CD8-positive, alpha-beta memory T cell (primary cell): Measurements from ENCODE around the gene BIN1. TPM values are rescaled to one million over a fixed set of nuclear protein-coding genes. Genes with fewer than 3 reads are reported as not detected.

Source experiments
- CTCF ChIA-PET: fragments of 350-600 bp; sonication (Branson Sonifier 250); formaldehyde crosslinking; loops from one replicate; lab custom pipeline; 2021; ENCODE audit warnings: antibody characterized with exemption; lab: Charles Lee
- POLR2A ChIA-PET: fragments of 350-600 bp; sonication (Branson Sonifier 250); formaldehyde crosslinking; loops from one replicate; lab custom pipeline; 2021; ENCODE audit warnings: antibody characterized with exemption; lab: Charles Lee
- DNase-seq, 5 donors: peaks; one replicate each; pipeline versions ENCODE4 v3.0.0 to v3.0.0-alpha.2; 2020 to 2022; ENCODE audit warnings: mixed read lengths in 1 of 5
- H3K27ac ChIP-seq: one replicate; pipeline ENCODE4 v1.7.0; 2013; ENCODE audit warnings: low read depth, mild to moderate bottlenecking, low read length, moderate library complexity
- H3K27me3 ChIP-seq: 2 replicates; pipeline ENCODE4 v1.7.0; 2013; ENCODE audit warnings: low read length, mild to moderate bottlenecking; ENCODE audit not compliant: insufficient read depth, poor library complexity, severe bottlenecking
- H3K36me3 ChIP-seq: 2 replicates; pipeline ENCODE4 v1.7.0; 2013; ENCODE audit warnings: mild to moderate bottlenecking, low read length, moderate library complexity; ENCODE audit not compliant: insufficient read depth
- H3K4me1 ChIP-seq: 2 replicates; pipeline ENCODE4 v1.7.0; 2013; ENCODE audit warnings: mild to moderate bottlenecking, low read length, moderate library complexity; ENCODE audit not compliant: insufficient read depth
- H3K4me3 ChIP-seq: 2 replicates; pipeline ENCODE4 v1.7.0; 2013; ENCODE audit warnings: mild to moderate bottlenecking, low read length
- H3K9me3 ChIP-seq: 2 replicates; pipeline ENCODE4 v1.7.0; 2013; ENCODE audit warnings: mild to moderate bottlenecking, low read length
- H3K27ac Mint-ChIP-seq, 8 donors: one replicate each; pipeline ENCODE4 v1.8.0; 2020 to 2021; ENCODE audit warnings: mixed read lengths in 8 of 8, mild to moderate bottlenecking in 6 of 8, inconsistent platforms in 3 of 8, moderate library complexity in 3 of 8
- H3K27me3 Mint-ChIP-seq, 2 donors: one replicate each; pipeline ENCODE4 v1.8.0; 2020 to 2021; ENCODE audit warnings: mixed read lengths in 2 of 2, mild to moderate bottlenecking in 1 of 2, moderate library complexity in 1 of 2
- H3K36me3 Mint-ChIP-seq, 3 donors: one replicate each; pipeline ENCODE4 v1.8.0; 2020 to 2021; ENCODE audit warnings: mixed read lengths in 3 of 3, inconsistent platforms in 1 of 3, mild to moderate bottlenecking in 1 of 3
- H3K4me1 Mint-ChIP-seq, 3 donors: one replicate each; pipeline ENCODE4 v1.8.0; 2020 to 2021; ENCODE audit warnings: mixed read lengths in 3 of 3, inconsistent platforms in 1 of 3, mild to moderate bottlenecking in 1 of 3
- H3K4me3 Mint-ChIP-seq, 7 donors: one replicate each; pipeline ENCODE4 v1.8.0; 2020 to 2021; ENCODE audit warnings: mixed read lengths in 7 of 7, mild to moderate bottlenecking in 6 of 7, moderate library complexity in 4 of 7, inconsistent platforms in 2 of 7
- H3K9me3 Mint-ChIP-seq, 5 donors: one replicate each; pipeline ENCODE4 v1.8.0; 2020 to 2022; ENCODE audit warnings: mixed read lengths in 5 of 5, mild to moderate bottlenecking in 3 of 5, moderate library complexity in 2 of 5, inconsistent platforms in 1 of 5
- polyA plus RNA-seq: library from polyadenylated mRNA; unstranded; fragments of 300-500 nt; fragmentation: Illumina TruSeq; gene quantifications from one replicate; pipeline ENCODE4 v1.2.3, GENCODE V29; 2021
- total RNA-seq, 2 experiments: library from RNA; stranded (reverse); gene quantifications; one replicate each; pipeline ENCODE4 v1.2.3, GENCODE V29; 2021

Gene BIN1
- total and polyA plus RNA-seq, 3 experiments from 2014 or later, result 84.9 to 163 (median 87.3) TPM

DNA sequence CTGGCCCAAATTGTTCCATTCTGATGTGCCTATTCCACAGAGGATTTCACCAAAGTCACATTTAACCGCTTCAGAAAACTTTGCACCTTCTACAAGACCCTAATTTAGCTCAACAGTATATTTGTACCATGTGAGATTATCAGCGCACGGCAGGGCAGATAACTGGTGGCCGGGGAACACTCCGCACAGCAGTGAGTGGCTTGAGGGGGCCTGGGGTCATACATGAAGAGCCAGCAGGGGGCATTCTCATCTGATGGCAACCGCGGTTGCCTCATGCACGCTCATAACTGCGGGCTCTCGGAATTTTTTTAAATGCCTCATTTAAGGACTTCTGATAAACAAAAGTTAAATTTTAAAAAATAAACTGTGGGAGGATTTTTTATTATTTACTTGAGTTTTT is 84.1 kb downstream of the BIN1 start:
- H3K4me1 ChIP-seq, result peaks cover 7% of the 10 kb centered on the region
- H3K4me3 Mint-ChIP-seq, result no peak overlapping the region
- H3K36me3 Mint-ChIP-seq, result peaks cover 0 to 2% (median 0%) of the 10 kb centered on the region in 3 donors
- no peak for DNase-seq
- no peak overlapping the region for H3K27ac ChIP-seq
- H3K27me3 ChIP-seq, result peaks cover 3% of the 10 kb centered on the region
- no peaks in the 10 kb centered on the region for H3K9me3 ChIP-seq
- peaks cover 11 to 14% (median 13%) of the 10 kb centered on the region in 3 donors for H3K4me1 Mint-ChIP-seq
- H3K36me3 ChIP-seq, result no peaks in the 10 kb centered on the region
- peaks cover 1 to 6% of the 10 kb centered on the region in 2 donors for H3K27me3 Mint-ChIP-seq
- H3K27ac Mint-ChIP-seq, result no peak overlapping the region
- POLR2A ChIA-PET, result no interaction called here
- CTCF ChIA-PET, result no interaction called here
- no peak overlapping the region for H3K4me3 ChIP-seq
- H3K9me3 Mint-ChIP-seq, result peaks cover 2 to 11% (median 3%) of the 10 kb centered on the region in 5 donors

DNA sequence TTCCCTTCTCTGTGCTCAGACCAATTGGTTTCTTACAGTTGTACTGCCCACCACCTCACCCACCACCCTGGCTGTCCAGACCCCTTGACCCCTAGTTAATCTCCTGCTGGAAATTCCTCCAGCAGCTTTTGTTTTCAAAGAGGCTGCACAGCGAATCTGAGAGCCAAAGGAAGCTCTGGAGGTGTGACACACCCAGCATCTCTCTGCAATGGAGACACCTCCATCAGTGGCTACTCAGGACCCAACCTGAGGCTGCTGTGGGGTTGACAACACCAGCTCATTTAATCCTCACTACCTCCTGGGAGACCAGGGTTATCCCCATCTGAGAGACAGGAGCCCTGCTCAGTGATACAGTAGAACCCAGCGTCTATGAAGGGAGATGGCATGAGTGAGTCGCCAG is 86.4 kb downstream of the BIN1 start:
- Histone ChIP-seq H3K9me3 (no peaks in the 10 kb centered on the region), H3K4me1 (no peaks in the 10 kb centered on the region), H3K27me3 (peaks cover 3% of the 10 kb centered on the region), H3K4me3 (no peak overlapping the region), H3K27ac (no peak overlapping the region), H3K36me3 (no peaks in the 10 kb centered on the region)
- Mint-ChIP-seq H3K9me3 (peaks cover 2 to 11% (median 3%) of the 10 kb centered on the region in 5 donors), H3K27ac (no peak overlapping the region), H3K36me3 (peaks cover 0 to 2% (median 0%) of the 10 kb centered on the region in 3 donors), H3K4me3 (no peak overlapping the region), H3K27me3 (peaks cover 1 to 5% of the 10 kb centered on the region in 2 donors), H3K4me1 (peaks cover 6 to 7% (median 6%) of the 10 kb centered on the region in 3 donors)
- DNase-seq, result no peak
- POLR2A ChIA-PET, result no interaction called here
- CTCF ChIA-PET, result no interaction called here

DNA sequence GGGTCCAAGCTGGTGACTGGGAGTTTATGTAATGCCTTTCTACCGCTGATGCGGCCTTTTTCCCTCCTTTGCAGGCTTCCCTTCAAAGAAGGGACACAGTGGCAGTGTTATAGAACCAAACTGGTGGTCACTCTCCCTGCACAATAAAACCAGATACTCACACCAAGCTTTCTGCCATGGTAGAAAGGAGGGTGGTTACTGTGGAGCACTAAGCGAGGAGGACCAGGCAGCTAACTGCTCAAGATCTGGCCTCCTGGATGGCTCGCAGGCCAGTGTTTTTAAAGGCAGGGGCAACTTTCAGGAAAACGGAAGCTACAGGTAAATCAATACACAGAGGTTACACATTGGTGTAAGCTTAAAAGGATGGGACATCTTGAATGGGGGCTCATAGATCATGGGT is 89.4 kb downstream of the BIN1 start:
- Mint-ChIP-seq H3K9me3 (no peaks in the 10 kb centered on the region), H3K36me3 (no peaks in the 10 kb centered on the region), H3K4me1 (no peaks in the 10 kb centered on the region), H3K27me3 (peaks cover 14 to 26% of the 10 kb centered on the region in 2 donors), H3K4me3 (no peak overlapping the region), H3K27ac (no peak overlapping the region)
- DNase-seq, result no peak
- ChIA-PET POLR2A (no interaction called here), CTCF (no interaction called here)
- Histone ChIP-seq H3K4me1 (no peaks in the 10 kb centered on the region), H3K9me3 (no peaks in the 10 kb centered on the region), H3K36me3 (no peaks in the 10 kb centered on the region), H3K4me3 (no peak overlapping the region), H3K27me3 (peaks cover 3% of the 10 kb centered on the region), H3K27ac (no peak overlapping the region)

GRCh38 chr2:127016329-127016728 is 90.6 kb downstream of the BIN1 start:
- H3K27me3 ChIP-seq, result peaks cover 3% of the 10 kb centered on the region
- POLR2A ChIA-PET, result no interaction called here
- Mint-ChIP-seq H3K4me3 (no peak overlapping the region), H3K27me3 (peaks cover 14 to 34% of the 10 kb centered on the region in 2 donors), H3K36me3 (no peaks in the 10 kb centered on the region), H3K4me1 (no peaks in the 10 kb centered on the region), H3K9me3 (no peaks in the 10 kb centered on the region), H3K27ac (no peak overlapping the region)
- H3K27ac ChIP-seq, result no peak overlapping the region
- CTCF ChIA-PET, result no interaction called here
- DNase-seq, result no peak
- no peaks in the 10 kb centered on the region for H3K36me3 ChIP-seq
- no peaks in the 10 kb centered on the region for H3K4me1 ChIP-seq
- H3K4me3 ChIP-seq, result no peak overlapping the region
- no peaks in the 10 kb centered on the region for H3K9me3 ChIP-seq

GRCh38 chr2:127015106-127015910 is 91.6 kb downstream of the BIN1 start:
- H3K27me3 ChIP-seq, result peaks cover 3% of the 10 kb centered on the region
- no peak for DNase-seq
- Mint-ChIP-seq H3K4me1 (no peaks in the 10 kb centered on the region), H3K36me3 (no peaks in the 10 kb centered on the region), H3K4me3 (no peak overlapping the region), H3K27ac (no peak overlapping the region), H3K27me3 (peaks cover 14 to 41% of the 10 kb centered on the region in 2 donors), H3K9me3 (peaks cover 0 to 2% (median under 1%) of the 10 kb centered on the region in 5 donors)
- H3K9me3 ChIP-seq, result no peaks in the 10 kb centered on the region
- POLR2A ChIA-PET, result no interaction called here
- H3K27ac ChIP-seq, result no peak overlapping the region
- no peak overlapping the region for H3K4me3 ChIP-seq
- CTCF ChIA-PET, result interaction anchor here (2.2 kb wide), 1 partner anchor 43 kb away, joined by 6 read pairs; no protein-coding TSS in a partner anchor
- no peaks in the 10 kb centered on the region for H3K36me3 ChIP-seq
- H3K4me1 ChIP-seq, result no peaks in the 10 kb centered on the region

DNA sequence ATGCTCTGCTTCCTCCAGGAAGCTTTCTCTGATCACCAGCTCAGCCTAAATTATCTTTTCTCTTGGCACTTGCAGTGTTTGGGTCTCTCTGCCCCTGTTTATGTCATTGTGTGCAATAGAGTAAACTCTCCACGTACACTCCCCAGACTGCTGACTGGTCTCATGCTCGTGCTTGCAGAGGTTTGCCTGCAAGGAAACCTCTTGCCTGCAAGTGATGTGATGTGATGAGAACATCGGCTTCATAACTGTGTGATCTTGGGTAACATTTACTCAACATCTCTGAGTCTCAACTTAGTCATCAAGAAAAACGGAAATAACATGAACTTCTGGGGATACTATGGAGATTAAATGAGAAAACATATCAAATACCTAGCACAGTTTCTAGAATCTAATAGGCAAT is 92.3 kb downstream of the BIN1 start:
- Mint-ChIP-seq H3K27ac (no peak overlapping the region), H3K9me3 (peaks cover 0 to 6% (median 3%) of the 10 kb centered on the region in 5 donors), H3K36me3 (no peaks in the 10 kb centered on the region), H3K4me3 (no peak overlapping the region), H3K4me1 (no peaks in the 10 kb centered on the region), H3K27me3 (peaks cover 18 to 48% of the 10 kb centered on the region in 2 donors)
- no peaks in the 10 kb centered on the region for H3K4me1 ChIP-seq
- peaks cover 3% of the 10 kb centered on the region for H3K27me3 ChIP-seq
- H3K4me3 ChIP-seq, result no peak overlapping the region
- H3K27ac ChIP-seq, result no peak overlapping the region
- ChIA-PET CTCF (interaction anchor here (2.2 kb wide), 1 partner anchor 43 kb away, joined by 6 read pairs; no protein-coding TSS in a partner anchor), POLR2A (no interaction called here)
- no peaks in the 10 kb centered on the region for H3K9me3 ChIP-seq
- DNase-seq, result no peak
- H3K36me3 ChIP-seq, result no peaks in the 10 kb centered on the region

DNA sequence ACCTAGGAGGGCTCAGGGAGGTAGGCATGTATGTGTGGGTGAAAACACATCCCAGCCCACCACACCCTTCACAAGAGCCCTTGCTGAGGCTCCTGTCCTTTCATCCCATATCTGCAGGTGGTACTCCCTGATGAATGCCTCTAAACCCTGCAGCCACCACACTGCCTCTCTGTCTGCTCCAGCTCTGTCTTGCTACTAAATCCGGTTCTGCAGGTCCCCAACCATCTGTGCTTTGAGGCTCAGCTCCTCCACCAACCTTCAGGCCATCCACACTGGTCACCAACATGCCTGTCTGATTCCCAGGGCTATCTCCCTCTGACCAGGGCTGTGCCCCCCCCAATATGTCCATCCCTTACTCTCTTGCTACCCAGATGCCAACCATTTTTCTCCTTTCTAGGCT is 92.7 kb downstream of the BIN1 start:
- H3K4me1 Mint-ChIP-seq, result no peaks in the 10 kb centered on the region
- H3K27me3 Mint-ChIP-seq, result peaks cover 17 to 46% of the 10 kb centered on the region in 2 donors
- DNase-seq, result no peak
- ChIA-PET POLR2A (no interaction called here), CTCF (interaction anchor here (2.2 kb wide), 1 partner anchor 42 kb away, joined by 6 read pairs; no protein-coding TSS in a partner anchor)
- Histone ChIP-seq H3K4me3 (no peak overlapping the region), H3K27me3 (peaks cover 3% of the 10 kb centered on the region), H3K9me3 (no peaks in the 10 kb centered on the region), H3K36me3 (no peaks in the 10 kb centered on the region), H3K4me1 (no peaks in the 10 kb centered on the region), H3K27ac (no peak overlapping the region)
- H3K4me3 Mint-ChIP-seq, result no peak overlapping the region
- H3K36me3 Mint-ChIP-seq, result no peaks in the 10 kb centered on the region
- no peak overlapping the region for H3K27ac Mint-ChIP-seq
- peaks cover 0 to 6% (median 3%) of the 10 kb centered on the region in 5 donors for H3K9me3 Mint-ChIP-seq

GRCh38 chr2:127012868-127013267 is 94.1 kb downstream of the BIN1 start:
- H3K4me3 Mint-ChIP-seq, result no peak overlapping the region
- H3K27me3 Mint-ChIP-seq, result peaks cover 17 to 53% of the 10 kb centered on the region in 2 donors
- H3K9me3 ChIP-seq, result no peaks in the 10 kb centered on the region
- no peak overlapping the region for H3K4me3 ChIP-seq
- no peak overlapping the region for H3K27ac ChIP-seq
- no peaks in the 10 kb centered on the region for H3K27me3 ChIP-seq
- DNase-seq, result no peak
- peaks cover 0 to 6% (median 3%) of the 10 kb centered on the region in 5 donors for H3K9me3 Mint-ChIP-seq
- H3K36me3 ChIP-seq, result no peaks in the 10 kb centered on the region
- ChIA-PET POLR2A (no interaction called here), CTCF (interaction anchor here (2.2 kb wide), 1 partner anchor 41 kb away, joined by 6 read pairs; no protein-coding TSS in a partner anchor)
- no peak overlapping the region for H3K27ac Mint-ChIP-seq
- H3K36me3 Mint-ChIP-seq, result no peaks in the 10 kb centered on the region
- H3K4me1 Mint-ChIP-seq, result no peaks in the 10 kb centered on the region
- H3K4me1 ChIP-seq, result no peaks in the 10 kb centered on the region
